GM12874 (cell line): ENCODE measurements around the gene GLB1L2.

Source experiments
- CTCF ChIP-seq: IDR thresholded peaks from 2 replicates; pipeline ENCODE4 v1.5.1; 2011; ENCODE audit warnings: low read depth, mild to moderate bottlenecking, control low read depth, low read length, moderate library complexity; ENCODE audit not compliant: insufficient read depth

The GLB1L2 gene

GRCh38 chr11:134312807-134313206 is 19.0 kb upstream of the GLB1L2 start:
- no peak for TF ChIP-seq CTCF

GRCh38 chr11:134313379-134313778 is 18.4 kb upstream of the GLB1L2 start:
- TF ChIP-seq CTCF = no peak

GRCh38 chr11:134313821-134314607 is 17.8 kb upstream of the GLB1L2 start:
- TF ChIP-seq CTCF = no peak

GRCh38 chr11:134317103-134317502 is 14.7 kb upstream of the GLB1L2 start:
- no peak for TF ChIP-seq CTCF

GRCh38 chr11:134322553-134322952 is 9.2 kb upstream of the GLB1L2 start:
- TF ChIP-seq CTCF = no peak

- no peak for TF ChIP-seq CTCF
These were observed 3.4 kb upstream of the GLB1L2 start for GRCh38 chr11:134328433-134328832.

GRCh38 chr11:134330611-134331353 is 1.0 kb upstream of the GLB1L2 start:
- no peak for TF ChIP-seq CTCF
